IPS-NIHi11 (cell line): ENCODE data around the gene TAF4.

ENCODE experiments used
- DNase-seq: peaks from one replicate; pipeline ENCODE4 v3.0.0; 2012; ENCODE audit warnings: mixed read lengths, low spot score

TAF4 gene

DNA sequence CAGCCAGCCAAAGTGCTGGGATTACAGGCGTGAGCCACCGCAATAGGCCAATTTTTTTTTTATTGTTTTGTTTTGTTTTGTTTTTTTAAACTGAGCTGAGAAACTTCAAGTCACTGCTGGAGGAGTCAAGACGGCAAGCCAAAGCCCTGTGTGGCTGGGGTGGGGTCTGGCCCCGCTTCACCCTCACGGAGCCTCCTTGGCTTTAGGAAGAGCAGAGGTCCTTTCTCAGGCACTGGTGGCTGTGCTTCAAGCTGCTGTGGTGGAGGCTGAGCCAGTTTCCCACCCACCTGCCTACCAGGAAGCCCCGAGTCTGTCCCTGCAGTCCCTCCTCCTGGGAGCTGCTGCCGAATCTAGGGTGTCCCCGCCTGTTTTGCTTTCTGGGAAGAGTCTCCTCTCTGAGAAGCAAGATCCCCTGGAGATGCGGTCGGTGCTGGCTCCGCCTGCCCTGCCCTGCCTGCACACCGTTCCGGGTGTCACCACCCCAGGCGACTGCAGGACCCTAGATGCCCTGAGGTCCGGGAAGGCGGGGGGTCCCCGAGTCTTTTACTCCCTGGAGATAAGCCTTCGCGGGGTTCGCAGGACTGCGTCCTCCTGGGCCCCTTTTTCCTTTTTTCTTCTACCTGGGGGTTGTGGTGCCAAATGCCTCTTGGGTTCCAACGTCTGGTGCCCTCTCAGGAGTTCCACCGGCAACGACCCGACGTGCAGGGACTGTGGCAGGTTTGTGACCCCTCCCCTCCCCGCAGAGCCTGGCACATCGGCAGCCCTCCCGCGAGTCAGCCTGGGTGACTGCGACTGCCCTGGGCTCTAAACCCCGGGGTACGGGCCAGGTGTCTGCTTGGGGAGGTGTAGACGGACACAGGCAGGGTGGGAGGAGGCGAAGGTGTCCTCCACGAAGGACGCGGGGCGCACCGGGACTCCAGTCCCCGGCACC, 100.7 kb downstream of the TAF4 start:
- DNase-seq, result no peak

DNA sequence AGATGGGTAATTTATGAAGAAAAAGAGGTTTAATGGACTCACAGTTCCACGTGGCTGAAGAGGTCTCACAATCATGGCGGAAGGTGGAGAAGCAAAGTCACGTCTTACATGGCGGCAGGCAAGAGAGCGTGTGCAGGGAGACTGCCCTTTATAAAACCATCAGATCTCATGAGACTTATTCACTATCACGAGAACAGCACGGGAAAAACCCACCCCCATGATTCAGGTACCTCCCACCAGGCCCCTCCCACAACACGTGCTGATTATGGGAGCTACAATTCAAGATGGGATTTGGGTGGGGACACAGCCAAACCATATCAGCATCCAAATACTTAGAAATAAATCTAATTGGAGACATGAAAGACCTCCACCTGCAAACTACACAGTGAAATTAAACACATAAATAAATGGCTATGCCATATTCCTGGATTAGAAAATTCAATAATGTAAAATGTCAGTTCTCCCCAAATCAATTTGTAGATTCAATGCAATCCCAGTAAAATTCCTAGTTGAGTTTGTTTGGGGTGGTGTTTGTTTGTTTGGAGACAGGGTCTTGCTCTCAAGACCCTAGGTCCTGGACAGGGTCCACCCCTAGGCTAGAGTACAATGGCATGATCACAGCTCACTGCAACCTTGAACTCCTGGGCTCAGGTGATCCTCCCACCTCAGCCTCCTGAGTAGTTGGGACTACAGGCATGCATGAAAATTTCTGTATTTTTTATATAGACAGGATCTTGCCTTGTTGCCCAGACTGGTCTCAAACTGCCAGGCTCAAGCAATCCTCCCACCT, 101.6 kb downstream of the TAF4 start:
- DNase-seq, result no peak

DNA sequence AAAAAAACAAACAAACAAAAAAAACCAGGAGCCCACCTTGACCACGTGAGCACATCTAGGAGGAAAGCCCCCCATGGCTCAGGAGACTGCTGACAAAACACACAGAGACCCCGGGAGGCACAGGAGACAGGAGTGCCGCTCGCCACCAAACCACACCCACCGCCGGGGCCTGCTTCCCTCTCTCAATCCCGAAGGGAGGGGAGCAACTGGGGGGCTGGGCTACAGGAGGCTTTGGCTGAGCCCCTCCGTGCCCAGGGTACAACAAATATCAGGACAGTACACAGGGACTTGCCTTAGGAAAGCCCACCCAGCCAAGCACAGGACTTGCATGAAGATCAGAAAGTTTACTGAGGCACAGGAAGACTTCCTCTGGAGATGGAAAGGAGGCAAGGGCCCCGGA, 102.5 kb downstream of the TAF4 start:
- DNase-seq, result no peak

DNA sequence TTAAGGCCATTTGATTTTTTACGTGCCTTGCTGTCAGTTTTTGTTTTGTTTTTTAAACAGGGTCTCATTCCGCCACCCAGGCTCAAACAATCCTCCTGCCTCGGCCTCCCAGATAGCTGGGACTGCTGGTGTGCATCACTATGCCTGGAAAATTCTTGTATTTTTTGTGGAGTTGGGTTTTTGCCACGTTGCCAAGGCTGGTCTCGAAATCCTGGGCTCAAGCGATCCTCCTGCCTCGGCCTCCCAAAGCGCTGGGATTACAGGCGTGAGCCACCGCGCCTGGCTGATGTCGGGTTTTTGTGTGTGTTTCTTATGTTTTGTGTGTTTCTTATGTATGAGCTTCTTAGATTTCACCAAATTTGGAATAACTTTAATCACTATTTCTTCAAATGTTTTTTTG, 104.8 kb downstream of the TAF4 start:
- DNase-seq, result no peak

DNA sequence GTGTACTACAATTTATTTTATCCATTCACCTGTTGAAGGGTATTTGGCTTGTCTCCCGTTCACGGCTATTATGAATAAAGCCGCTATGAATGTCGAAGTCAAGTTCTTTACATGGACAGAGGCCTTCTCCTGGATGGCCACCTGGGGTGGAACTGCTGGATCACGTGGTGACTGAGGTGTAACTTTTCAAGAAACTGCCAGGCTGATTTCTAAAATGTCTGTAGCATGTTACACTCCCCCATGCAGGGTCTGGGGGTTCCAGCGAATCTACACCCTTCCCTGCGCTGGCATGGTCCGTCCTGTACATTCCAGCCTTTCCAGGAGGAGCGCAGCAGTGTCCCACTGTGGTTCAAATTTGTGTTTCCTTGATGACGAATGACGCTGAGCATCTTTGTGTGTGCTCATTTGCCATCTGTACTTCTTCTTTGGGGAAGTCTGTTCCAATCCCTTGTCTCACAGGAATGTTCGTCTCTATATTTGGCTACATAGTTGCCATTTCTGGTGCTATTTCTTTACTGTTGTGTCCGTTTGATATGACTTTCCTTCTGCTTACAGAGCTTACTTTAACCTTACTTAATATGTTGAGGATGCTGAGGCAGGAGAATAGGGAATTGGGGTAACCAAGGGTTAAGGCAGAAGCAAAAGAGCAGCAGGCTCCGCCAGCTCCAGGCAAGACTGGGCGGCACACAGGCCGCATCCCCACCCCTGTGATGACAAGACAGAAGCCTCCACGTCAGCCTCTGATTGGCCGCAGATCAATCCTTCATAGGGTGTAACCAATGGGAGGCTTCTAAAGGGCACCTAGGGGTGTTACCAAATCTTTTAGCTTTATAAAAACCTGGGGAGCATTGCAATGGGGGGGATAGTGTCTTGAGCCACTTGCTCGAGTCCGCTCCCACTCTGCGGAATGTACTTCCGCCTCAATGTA, 106.6 kb downstream of the TAF4 start:
- DNase-seq, result peak; percentile 82

- no peak for DNase-seq
Measured at GRCh38 chr20:61957961-61958715, 107.5 kb downstream of the TAF4 start.

- no peak for DNase-seq
Measured at GRCh38 chr20:61956396-61957342, 109.0 kb downstream of the TAF4 start.

- DNase-seq, result no peak
Measured at GRCh38 chr20:61955668-61956395, 109.8 kb downstream of the TAF4 start.

- no peak for DNase-seq
Measured at GRCh38 chr20:61954276-61955021, 111.2 kb downstream of the TAF4 start.

GRCh38 chr20:61953037-61954021, 112.4 kb downstream of the TAF4 start:
- no peak for DNase-seq

GRCh38 chr20:61951695-61952533, 113.8 kb downstream of the TAF4 start:
- peak; percentile 86 for DNase-seq

GRCh38 chr20:61950641-61951071, 115.0 kb downstream of the TAF4 start:
- DNase-seq, result no peak

DNA sequence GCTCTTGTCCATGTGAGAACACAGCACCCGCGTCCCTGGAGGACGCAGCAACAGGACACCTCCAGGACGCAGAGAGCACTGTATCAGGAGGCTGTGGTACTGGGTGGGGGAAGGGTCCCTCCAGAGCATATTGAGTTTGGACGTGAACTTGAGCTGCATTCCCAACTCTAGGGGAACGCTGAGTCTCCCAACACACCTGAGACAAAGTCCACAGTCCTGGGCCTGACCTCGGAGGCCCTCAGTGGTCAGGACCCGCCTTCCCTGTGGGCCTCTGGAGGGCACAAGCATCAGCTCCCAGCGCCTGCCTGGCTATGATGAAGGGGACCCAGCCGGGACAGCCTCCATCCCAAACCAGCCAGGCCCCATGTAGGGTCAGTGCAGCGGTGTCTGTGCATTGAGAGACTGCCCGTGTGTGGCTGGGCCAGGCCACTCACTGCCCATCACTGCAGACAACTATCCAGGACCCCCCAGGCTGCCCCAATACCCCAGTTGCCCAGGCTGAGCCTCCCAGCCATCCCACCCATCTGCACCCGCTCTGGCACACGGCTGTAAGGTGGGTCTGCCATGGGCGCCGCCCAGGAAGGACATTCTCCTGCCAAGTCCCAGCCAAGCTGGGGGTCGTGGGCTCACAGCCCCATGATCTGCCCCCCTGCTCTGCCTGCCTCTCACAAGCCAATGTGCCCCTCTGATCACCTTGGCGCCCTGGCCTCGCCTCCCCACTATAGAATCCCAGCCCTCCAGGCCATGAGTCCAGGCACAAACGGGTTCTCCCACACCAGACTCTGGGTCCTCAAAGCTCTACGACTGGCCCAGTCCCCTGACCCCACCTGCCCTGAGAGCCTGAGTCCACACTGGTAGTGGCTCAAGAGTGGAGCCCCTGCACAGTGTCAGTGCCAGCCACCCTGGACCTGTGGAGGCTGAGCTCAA, 115.7 kb downstream of the TAF4 start:
- DNase-seq, result no peak

DNA sequence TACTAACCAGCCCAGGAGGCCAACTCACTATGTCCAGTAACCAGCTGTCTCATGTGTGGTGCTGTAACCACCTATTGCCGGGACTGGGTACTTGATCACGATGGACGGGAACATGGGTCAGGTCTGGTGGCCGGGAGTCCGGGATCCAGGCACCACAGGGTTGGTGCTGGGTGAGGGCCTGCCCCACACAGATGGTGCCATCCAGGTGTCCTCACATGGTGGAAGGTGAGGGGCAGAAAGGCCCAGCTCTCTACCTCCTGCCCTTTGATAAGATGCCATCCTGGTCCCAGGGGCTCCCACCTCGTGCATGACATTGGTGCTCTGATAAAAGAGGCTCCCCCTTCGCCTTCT, 116.3 kb downstream of the TAF4 start:
- no peak for DNase-seq

- DNase-seq, result no peak
Measured at GRCh38 chr20:61948586-61949362, 116.9 kb downstream of the TAF4 start.
